Measurements from ENCODE around the gene KMT2C. TPM values are rescaled to one million over a fixed set of nuclear protein-coding genes. Genes with fewer than 3 reads are reported as not detected.
"Not testable (repeated sequence)": the region's sequence is repeated elsewhere in the genome, so short reads cannot be mapped to it uniquely, and the experiment has no call there.

KMT2C gene
- total RNA-seq = 36.9 and 40.1 TPM in 2 replicates

GRCh38 chr7:152435384-152436110 is at the start of gene KMT2C:
KMT2C (minus strand) TSS chr7:152436003; CDS start chr7:152435786, 217 bp downstream.
- DNase-seq = peak; percentile 65

- no peak for DNase-seq
Observed at GRCh38 chr7:152481082-152481481, 45.3 kb upstream of the KMT2C start.

GRCh38 chr7:152480664-152481063 is 44.9 kb upstream of the KMT2C start:
- DNase-seq = no peak

GRCh38 chr7:152479595-152479994 is 43.8 kb upstream of the KMT2C start:
- DNase-seq = no peak

- no peak for DNase-seq
Observed at GRCh38 chr7:152478140-152478539, 42.3 kb upstream of the KMT2C start.

- no peak for DNase-seq
Observed at GRCh38 chr7:152477079-152477478, 41.3 kb upstream of the KMT2C start.

GRCh38 chr7:152476551-152476950 is 40.7 kb upstream of the KMT2C start:
- no peak for DNase-seq

GRCh38 chr7:152471023-152471620 is 35.3 kb upstream of the KMT2C start:
- DNase-seq = not testable (repeated sequence)

GRCh38 chr7:152470251-152471022 is 34.6 kb upstream of the KMT2C start:
- not testable (repeated sequence) for DNase-seq

- not testable (repeated sequence) for DNase-seq
Observed at GRCh38 chr7:152469576-152469975, 33.8 kb upstream of the KMT2C start.

GRCh38 chr7:152467225-152467624 is 31.4 kb upstream of the KMT2C start:
- no peak for DNase-seq

GRCh38 chr7:152465119-152465387 is 29.2 kb upstream of the KMT2C start:
- DNase-seq = no peak

- peak; percentile 87 for DNase-seq
Observed at GRCh38 chr7:152464312-152465118, 28.7 kb upstream of the KMT2C start.

GRCh38 chr7:152463709-152464311 is 28.0 kb upstream of the KMT2C start:
- DNase-seq = peak; percentile 99

GRCh38 chr7:152462995-152463708 is 27.3 kb upstream of the KMT2C start:
- DNase-seq = peak; percentile 61

GRCh38 chr7:152459724-152460251 is 24.0 kb upstream of the KMT2C start:
- no peak for DNase-seq

GRCh38 chr7:152451356-152451755 is 15.6 kb upstream of the KMT2C start:
- DNase-seq = no peak

- DNase-seq = not testable (repeated sequence)
Observed at GRCh38 chr7:152445386-152446008, 9.7 kb upstream of the KMT2C start.

- DNase-seq = no peak
Observed at GRCh38 chr7:152443586-152443985, 7.8 kb upstream of the KMT2C start.

GRCh38 chr7:152442330-152442835 is 6.6 kb upstream of the KMT2C start:
- no peak for DNase-seq

GRCh38 chr7:152441810-152442209 is 6.0 kb upstream of the KMT2C start:
- DNase-seq = not testable (repeated sequence)
